Measurements from ENCODE around the gene SHC4.

DNA sequence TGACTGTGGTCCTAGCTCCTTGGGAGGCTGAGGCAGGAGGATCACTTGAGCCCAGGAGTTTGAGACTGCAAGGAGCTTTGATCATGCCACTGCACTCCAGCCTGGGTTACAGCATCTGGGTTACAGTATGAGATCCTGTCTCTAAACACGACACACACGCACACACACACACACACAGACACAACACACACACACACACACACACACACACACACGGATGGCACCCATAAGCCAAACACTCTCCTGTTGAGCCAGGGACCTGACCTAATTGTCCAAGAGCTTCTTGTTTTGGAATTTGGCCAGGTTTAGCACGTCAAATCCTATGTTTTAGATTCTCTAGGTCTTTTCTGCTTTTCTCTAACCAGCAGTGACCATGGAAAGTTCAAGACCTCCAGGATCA lies 59.0 kb downstream of the SHC4 start:
- TF ChIP-seq POLR2A (IDR thresholded peaks at IDR 0.05), result no peak
- TF ChIP-seq, protein P1, sequence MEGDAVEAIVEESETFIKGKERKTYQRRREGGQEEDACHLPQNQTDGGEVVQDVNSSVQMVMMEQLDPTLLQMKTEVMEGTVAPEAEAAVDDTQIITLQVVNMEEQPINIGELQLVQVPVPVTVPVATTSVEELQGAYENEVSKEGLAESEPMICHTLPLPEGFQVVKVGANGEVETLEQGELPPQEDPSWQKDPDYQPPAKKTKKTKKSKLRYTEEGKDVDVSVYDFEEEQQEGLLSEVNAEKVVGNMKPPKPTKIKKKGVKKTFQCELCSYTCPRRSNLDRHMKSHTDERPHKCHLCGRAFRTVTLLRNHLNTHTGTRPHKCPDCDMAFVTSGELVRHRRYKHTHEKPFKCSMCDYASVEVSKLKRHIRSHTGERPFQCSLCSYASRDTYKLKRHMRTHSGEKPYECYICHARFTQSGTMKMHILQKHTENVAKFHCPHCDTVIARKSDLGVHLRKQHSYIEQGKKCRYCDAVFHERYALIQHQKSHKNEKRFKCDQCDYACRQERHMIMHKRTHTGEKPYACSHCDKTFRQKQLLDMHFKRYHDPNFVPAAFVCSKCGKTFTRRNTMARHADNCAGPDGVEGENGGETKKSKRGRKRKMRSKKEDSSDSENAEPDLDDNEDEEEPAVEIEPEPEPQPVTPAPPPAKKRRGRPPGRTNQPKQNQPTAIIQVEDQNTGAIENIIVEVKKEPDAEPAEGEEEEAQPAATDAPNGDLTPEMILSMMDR (IDR thresholded peaks at IDR 0.05), result no peak
- TF ChIP-seq POLR2AphosphoS5 (IDR thresholded peaks at IDR 0.05), result no peak
